ENCODE results near the gene PODXL2.

DNA sequence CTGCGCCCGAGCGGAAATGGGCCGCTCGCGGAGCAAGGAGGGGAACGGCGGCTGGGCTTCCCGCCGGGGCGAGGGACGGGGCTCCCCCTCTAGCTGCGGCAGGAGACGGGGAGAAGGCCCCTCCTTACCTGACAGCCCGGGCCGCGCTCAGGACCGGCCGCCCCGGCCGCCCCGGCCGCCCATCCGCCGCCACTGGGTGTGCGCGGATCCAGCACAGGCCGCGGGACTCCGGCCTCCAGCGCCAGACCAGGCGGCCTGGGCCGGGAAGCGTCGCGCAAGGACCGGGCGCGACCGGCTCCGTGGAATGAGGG lies 38.7 kb upstream of the PODXL2 start:
- TF ChIP-seq, protein P1, sequence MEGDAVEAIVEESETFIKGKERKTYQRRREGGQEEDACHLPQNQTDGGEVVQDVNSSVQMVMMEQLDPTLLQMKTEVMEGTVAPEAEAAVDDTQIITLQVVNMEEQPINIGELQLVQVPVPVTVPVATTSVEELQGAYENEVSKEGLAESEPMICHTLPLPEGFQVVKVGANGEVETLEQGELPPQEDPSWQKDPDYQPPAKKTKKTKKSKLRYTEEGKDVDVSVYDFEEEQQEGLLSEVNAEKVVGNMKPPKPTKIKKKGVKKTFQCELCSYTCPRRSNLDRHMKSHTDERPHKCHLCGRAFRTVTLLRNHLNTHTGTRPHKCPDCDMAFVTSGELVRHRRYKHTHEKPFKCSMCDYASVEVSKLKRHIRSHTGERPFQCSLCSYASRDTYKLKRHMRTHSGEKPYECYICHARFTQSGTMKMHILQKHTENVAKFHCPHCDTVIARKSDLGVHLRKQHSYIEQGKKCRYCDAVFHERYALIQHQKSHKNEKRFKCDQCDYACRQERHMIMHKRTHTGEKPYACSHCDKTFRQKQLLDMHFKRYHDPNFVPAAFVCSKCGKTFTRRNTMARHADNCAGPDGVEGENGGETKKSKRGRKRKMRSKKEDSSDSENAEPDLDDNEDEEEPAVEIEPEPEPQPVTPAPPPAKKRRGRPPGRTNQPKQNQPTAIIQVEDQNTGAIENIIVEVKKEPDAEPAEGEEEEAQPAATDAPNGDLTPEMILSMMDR (IDR thresholded peaks at IDR 0.05), result no peak
- TF ChIP-seq POLR2AphosphoS5 (IDR thresholded peaks at IDR 0.05; ENCODE audit: low read depth, low read length), result no peak
- no peak; the same call in 1 of the 2 replicates for TF ChIP-seq SIN3A (IDR thresholded peaks at IDR 0.05; ENCODE audit: borderline replicate concordance, insufficient read depth, low read depth, low read length)
- TF ChIP-seq REST (IDR thresholded peaks at IDR 0.05; ENCODE audit: insufficient read depth in 1 of 2, low read depth in 2 of 2, low read length in 1 of 2), result no peak

All from Panc1 (cell line).